ENCODE results near the gene FLNC.

GRCh38 chr7:128810473-128810872 is 19.7 kb upstream of the FLNC start:
- TF ChIP-seq CTCF (IDR thresholded peaks at IDR 0.05) = no peak
- no peak for TF ChIP-seq POLR2A (IDR thresholded peaks at IDR 0.05)

All from heart left ventricle (tissue), 13 donors.